Natural killer cell treated with Interleukin-12 subunit alpha and Interleukin-12 subunit beta and Interleukin-15 and Interleukin-18, amount 100 ng/mL, for 72 hours (primary cell): ENCODE measurements around the gene CLCN7. TPM values are rescaled to one million over a fixed set of nuclear protein-coding genes. Genes with fewer than 3 reads are reported as not detected.

ENCODE experiments used
- ATAC-seq, 2 donors: fragments of 150-1000 bp; cut with Tn5 transposase in 1 of 2; sonication (Bioruptor Pico), chemical (Tn5 transposase) in 1 of 2; 2 replicates each; pipeline ENCODE4 v1.10.0; 2021
- DNase-seq: peaks from one replicate; pipeline ENCODE4 v3.0.0; 2022; ENCODE audit warnings: low spot score
- H3K27ac Mint-ChIP-seq, 2 donors: 1 replicate in 1 of 2; 2 replicates in 1 of 2; pipeline ENCODE4 v1.8.0; 2022; ENCODE audit warnings: mixed read lengths in 2 of 2, mild to moderate bottlenecking in 1 of 2, moderate library complexity in 1 of 2
- H3K27me3 Mint-ChIP-seq, 2 donors: 1 replicate in 1 of 2; 2 replicates in 1 of 2; pipeline ENCODE4 v1.8.0; 2022; ENCODE audit warnings: mixed read lengths in 2 of 2
- H3K36me3 Mint-ChIP-seq: one replicate; pipeline ENCODE4 v1.8.0; 2022; ENCODE audit warnings: mixed read lengths
- H3K4me1 Mint-ChIP-seq, 2 donors: 1 replicate in 1 of 2; 2 replicates in 1 of 2; pipeline ENCODE4 v1.8.0; 2022; ENCODE audit warnings: low read depth in 2 of 2, mixed read lengths in 2 of 2, mild to moderate bottlenecking in 1 of 2
- H3K4me3 Mint-ChIP-seq: one replicate; pipeline ENCODE4 v1.8.0; 2022; ENCODE audit warnings: mixed read lengths
- H3K9me3 Mint-ChIP-seq: 2 replicates; pipeline ENCODE4 v1.8.0; 2022; ENCODE audit warnings: mixed read lengths
- total RNA-seq, 2 donors: library from RNA; stranded (reverse); gene quantifications; one replicate each; pipeline ENCODE4 v1.2.3, GENCODE V29; 2022

Gene CLCN7
- total RNA-seq, 2 donors from 2014 or later = 52.2 to 73.5 TPM

GRCh38 chr16:1468426-1468810 is 6.4 kb downstream of the CLCN7 start:
- no peaks in the 10 kb centered on the region for H3K36me3 Mint-ChIP-seq
- ATAC-seq = no peak
- DNase-seq = no peak
- H3K27ac Mint-ChIP-seq = no peak overlapping the region
- no peaks in the 10 kb centered on the region for H3K9me3 Mint-ChIP-seq
- no peaks in the 10 kb centered on the region for H3K27me3 Mint-ChIP-seq
- peaks cover 0 to 12% of the 10 kb centered on the region in 2 donors for H3K4me1 Mint-ChIP-seq
- no peak overlapping the region for H3K4me3 Mint-ChIP-seq

- Mint-ChIP-seq H3K27ac (peak overlapping the region in 1 of 2 donors; percentile 74), H3K9me3 (no peaks in the 10 kb centered on the region), H3K4me1 (peaks cover 0 to 8% of the 10 kb centered on the region in 2 donors), H3K4me3 (no peak overlapping the region), H3K36me3 (no peaks in the 10 kb centered on the region), H3K27me3 (no peaks in the 10 kb centered on the region)
- DNase-seq (no peak), ATAC-seq (no peak)
Observed at GRCh38 chr16:1466968-1467521, 7.8 kb downstream of the CLCN7 start.

- H3K27me3 Mint-ChIP-seq = no peaks in the 10 kb centered on the region
- no peak overlapping the region for H3K27ac Mint-ChIP-seq
- DNase-seq (no peak), ATAC-seq (no peak)
- H3K36me3 Mint-ChIP-seq = no peaks in the 10 kb centered on the region
- peaks cover 0 to 8% of the 10 kb centered on the region in 2 donors for H3K4me1 Mint-ChIP-seq
- no peaks in the 10 kb centered on the region for H3K9me3 Mint-ChIP-seq
- H3K4me3 Mint-ChIP-seq = no peak overlapping the region
Observed at GRCh38 chr16:1466054-1466453, 8.8 kb downstream of the CLCN7 start.

- ATAC-seq (peak in 1 of 2 donors; percentile 9), DNase-seq (no peak)
- H3K36me3 Mint-ChIP-seq = no peaks in the 10 kb centered on the region
- no peaks in the 10 kb centered on the region for H3K27me3 Mint-ChIP-seq
- H3K4me3 Mint-ChIP-seq = no peak overlapping the region
- no peak overlapping the region for H3K27ac Mint-ChIP-seq
- H3K4me1 Mint-ChIP-seq = peaks cover 0 to 8% of the 10 kb centered on the region in 2 donors
- H3K9me3 Mint-ChIP-seq = no peaks in the 10 kb centered on the region
Observed at GRCh38 chr16:1465567-1465915, 9.3 kb downstream of the CLCN7 start.

GRCh38 chr16:1464894-1465566 is 9.8 kb downstream of the CLCN7 start:
- H3K27ac Mint-ChIP-seq = no peak overlapping the region
- DNase-seq = no peak
- peaks cover 0 to 5% of the 10 kb centered on the region in 2 donors for H3K4me1 Mint-ChIP-seq
- ATAC-seq = no peak
- no peaks in the 10 kb centered on the region for H3K36me3 Mint-ChIP-seq
- H3K27me3 Mint-ChIP-seq = no peaks in the 10 kb centered on the region
- H3K9me3 Mint-ChIP-seq = no peaks in the 10 kb centered on the region
- H3K4me3 Mint-ChIP-seq = no peak overlapping the region

- Mint-ChIP-seq H3K9me3 (no peaks in the 10 kb centered on the region), H3K4me3 (no peak overlapping the region), H3K27me3 (no peaks in the 10 kb centered on the region), H3K27ac (no peak overlapping the region), H3K36me3 (no peaks in the 10 kb centered on the region), H3K4me1 (no peaks in the 10 kb centered on the region)
- DNase-seq (no peak), ATAC-seq (no peak)
Observed at GRCh38 chr16:1464196-1464893, 10.5 kb downstream of the CLCN7 start.

- H3K4me3 Mint-ChIP-seq = no peak overlapping the region
- no peaks in the 10 kb centered on the region for H3K27me3 Mint-ChIP-seq
- no peak overlapping the region for H3K27ac Mint-ChIP-seq
- ATAC-seq (no peak), DNase-seq (no peak)
- H3K36me3 Mint-ChIP-seq = no peaks in the 10 kb centered on the region
- no peaks in the 10 kb centered on the region for H3K9me3 Mint-ChIP-seq
- H3K4me1 Mint-ChIP-seq = peaks cover 0 to 7% of the 10 kb centered on the region in 2 donors
Observed at GRCh38 chr16:1461146-1461545, 13.7 kb downstream of the CLCN7 start.

- ATAC-seq (no peak), DNase-seq (no peak)
- peaks cover 0 to 7% of the 10 kb centered on the region in 2 donors for H3K4me1 Mint-ChIP-seq
- H3K36me3 Mint-ChIP-seq = no peaks in the 10 kb centered on the region
- no peak overlapping the region for H3K27ac Mint-ChIP-seq
- H3K27me3 Mint-ChIP-seq = no peaks in the 10 kb centered on the region
- no peak overlapping the region for H3K4me3 Mint-ChIP-seq
- no peaks in the 10 kb centered on the region for H3K9me3 Mint-ChIP-seq
Observed at GRCh38 chr16:1460602-1461138, 14.2 kb downstream of the CLCN7 start.

GRCh38 chr16:1459967-1460366 is 14.9 kb downstream of the CLCN7 start:
- Mint-ChIP-seq H3K9me3 (no peaks in the 10 kb centered on the region), H3K36me3 (no peaks in the 10 kb centered on the region), H3K27me3 (no peaks in the 10 kb centered on the region), H3K27ac (no peak overlapping the region), H3K4me1 (peaks cover 0 to 7% of the 10 kb centered on the region in 2 donors), H3K4me3 (no peak overlapping the region)
- DNase-seq = no peak
- no peak for ATAC-seq

- peak overlapping the region; percentile 27 for H3K4me3 Mint-ChIP-seq
- H3K36me3 Mint-ChIP-seq = no peaks in the 10 kb centered on the region
Observed at GRCh38 chr16:1458977-1459341, 15.9 kb downstream of the CLCN7 start.

GRCh38 chr16:1458336-1458976 is 16.4 kb downstream of the CLCN7 start:
- Mint-ChIP-seq H3K27me3 (no peaks in the 10 kb centered on the region), H3K4me3 (peak overlapping the region; percentile 27), H3K27ac (peak overlapping the region in 1 of 2 donors; percentile 36), H3K36me3 (no peaks in the 10 kb centered on the region), H3K9me3 (no peaks in the 10 kb centered on the region), H3K4me1 (peaks cover 0 to 7% of the 10 kb centered on the region in 2 donors)
- DNase-seq (no peak), ATAC-seq (peak; percentile 85 to 86)

More at GRCh38 chr16:1458977-1459341, 15.9 kb downstream of the CLCN7 start:
- DNase-seq = no peak
- peak overlapping the region in 1 of 2 donors; percentile 36 for H3K27ac Mint-ChIP-seq
- no peaks in the 10 kb centered on the region for H3K27me3 Mint-ChIP-seq
- H3K4me1 Mint-ChIP-seq = peaks cover 0 to 7% of the 10 kb centered on the region in 2 donors
- no peak for ATAC-seq
- no peaks in the 10 kb centered on the region for H3K9me3 Mint-ChIP-seq

- Mint-ChIP-seq H3K36me3 (no peaks in the 10 kb centered on the region), H3K4me1 (peaks cover 0 to 7% of the 10 kb centered on the region in 2 donors), H3K27me3 (no peaks in the 10 kb centered on the region), H3K27ac (no peak overlapping the region), H3K9me3 (no peaks in the 10 kb centered on the region), H3K4me3 (no peak overlapping the region)
- peak; percentile 50 for DNase-seq
- no peak for ATAC-seq
Observed at GRCh38 chr16:1457489-1458245, 17.2 kb downstream of the CLCN7 start.

- Mint-ChIP-seq H3K4me1 (peaks cover 0 to 7% of the 10 kb centered on the region in 2 donors), H3K4me3 (no peak overlapping the region), H3K27me3 (no peaks in the 10 kb centered on the region), H3K27ac (no peak overlapping the region), H3K9me3 (no peaks in the 10 kb centered on the region), H3K36me3 (no peaks in the 10 kb centered on the region)
- DNase-seq (peak; percentile 54), ATAC-seq (no peak)
Observed at GRCh38 chr16:1456951-1457350, 17.9 kb downstream of the CLCN7 start.
